Measurements from ENCODE around the gene MATN4. TPM values are rescaled to one million over a fixed set of nuclear protein-coding genes. Genes with fewer than 3 reads are reported as not detected.
A peak's percentile ranks its signal among the peaks of the same experiment; 100 is the strongest.

The MATN4 gene
- total RNA-seq, 4 donors from 2014 or later: 0.25 to 1.5 (median 0.94) TPM; not detected in 1

DNA sequence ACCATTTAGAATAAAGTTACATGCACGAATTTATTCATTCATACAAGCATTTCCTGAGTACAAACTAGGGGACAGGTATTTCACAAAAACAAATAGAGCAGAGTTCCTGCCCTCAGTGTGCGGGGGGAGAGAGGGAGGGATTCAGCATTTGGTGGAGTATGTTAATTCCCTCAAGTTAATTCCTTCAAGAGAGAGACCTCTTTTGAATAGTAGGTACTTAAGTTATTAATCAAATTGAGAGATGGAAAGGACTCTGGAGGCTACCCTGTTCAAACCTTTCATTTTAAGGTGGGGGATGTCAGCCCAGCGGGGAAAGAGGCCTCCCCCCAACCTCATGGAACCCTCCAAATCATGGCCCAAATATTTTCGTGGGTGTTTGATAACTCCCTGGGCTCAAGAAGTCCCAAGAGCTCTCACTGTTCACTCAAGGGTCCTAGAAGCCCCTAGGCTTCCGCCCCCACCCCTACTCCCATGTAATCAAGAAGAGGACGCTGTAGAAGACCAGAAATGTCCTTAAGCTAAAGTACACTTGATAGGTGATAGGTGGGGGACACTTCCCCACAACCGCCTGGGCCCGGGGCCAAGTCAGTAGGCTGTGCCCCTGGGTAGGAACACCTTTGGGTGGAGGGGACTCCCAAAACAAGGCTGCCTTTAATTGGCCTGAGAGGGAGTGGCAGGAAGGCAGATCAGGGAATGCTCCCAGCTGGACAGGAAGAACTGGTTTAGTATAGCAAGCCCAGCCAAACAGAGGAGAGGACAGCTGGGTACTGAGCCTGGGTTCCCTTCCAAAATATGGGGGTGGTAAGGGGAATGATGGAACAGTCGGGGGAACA lies 37.2 kb upstream of the MATN4 start:
- 45% methylated on average over 6 of the region's 9 CpGs for WGBS
- peaks cover 78% of the 10 kb centered on the region for H3K4me1 ChIP-seq

DNA sequence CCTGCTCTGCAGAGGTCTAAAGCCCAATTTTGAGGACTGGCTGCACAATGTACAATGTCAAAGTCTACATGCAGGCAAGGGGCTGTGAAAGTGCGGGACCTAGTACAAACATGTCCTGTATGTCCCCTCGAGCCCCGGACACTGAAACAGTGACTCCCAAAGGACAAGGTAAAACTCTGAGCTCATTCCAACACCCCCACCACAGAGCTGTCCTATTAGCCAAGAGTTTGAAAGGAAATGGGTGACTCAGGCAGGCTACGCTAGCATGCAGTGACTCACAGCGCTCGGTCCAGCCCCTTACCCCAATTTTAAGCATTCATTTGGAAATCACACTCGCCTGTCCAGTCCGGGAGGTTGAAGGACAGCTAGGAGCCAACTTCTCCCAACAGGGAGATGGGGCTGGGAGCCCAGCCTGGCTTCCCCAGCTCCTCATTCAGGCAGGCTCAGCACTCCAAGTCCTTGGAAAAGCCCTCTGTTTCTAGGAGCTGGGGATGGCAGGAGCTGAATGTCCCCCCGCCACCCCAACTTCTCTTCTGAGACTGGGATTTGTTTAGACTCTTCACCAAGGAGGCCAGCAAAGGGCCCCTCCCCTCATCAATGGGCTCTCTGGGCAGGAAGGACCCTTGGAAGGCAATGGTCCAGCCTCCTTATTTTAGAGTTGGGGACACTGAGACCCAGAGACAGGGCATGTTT lies 36.2 kb upstream of the MATN4 start:
- TF ChIP-seq, protein P1, sequence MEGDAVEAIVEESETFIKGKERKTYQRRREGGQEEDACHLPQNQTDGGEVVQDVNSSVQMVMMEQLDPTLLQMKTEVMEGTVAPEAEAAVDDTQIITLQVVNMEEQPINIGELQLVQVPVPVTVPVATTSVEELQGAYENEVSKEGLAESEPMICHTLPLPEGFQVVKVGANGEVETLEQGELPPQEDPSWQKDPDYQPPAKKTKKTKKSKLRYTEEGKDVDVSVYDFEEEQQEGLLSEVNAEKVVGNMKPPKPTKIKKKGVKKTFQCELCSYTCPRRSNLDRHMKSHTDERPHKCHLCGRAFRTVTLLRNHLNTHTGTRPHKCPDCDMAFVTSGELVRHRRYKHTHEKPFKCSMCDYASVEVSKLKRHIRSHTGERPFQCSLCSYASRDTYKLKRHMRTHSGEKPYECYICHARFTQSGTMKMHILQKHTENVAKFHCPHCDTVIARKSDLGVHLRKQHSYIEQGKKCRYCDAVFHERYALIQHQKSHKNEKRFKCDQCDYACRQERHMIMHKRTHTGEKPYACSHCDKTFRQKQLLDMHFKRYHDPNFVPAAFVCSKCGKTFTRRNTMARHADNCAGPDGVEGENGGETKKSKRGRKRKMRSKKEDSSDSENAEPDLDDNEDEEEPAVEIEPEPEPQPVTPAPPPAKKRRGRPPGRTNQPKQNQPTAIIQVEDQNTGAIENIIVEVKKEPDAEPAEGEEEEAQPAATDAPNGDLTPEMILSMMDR (IDR thresholded peaks at IDR 0.05): no peak
- TF ChIP-seq EP300 (IDR thresholded peaks at IDR 0.05) (no peak), POLR2A (IDR thresholded peaks at IDR 0.05) (peak in 1 of 2 donors; percentile 54), POLR2AphosphoS5 (IDR thresholded peaks at IDR 0.05) (peak in 1 of 3 donors; percentile 31)
- H3K9me3 ChIP-seq: no peaks in the 10 kb centered on the region
- H3K27ac ChIP-seq: peak overlapping the region; percentile 94
- H3K36me3 ChIP-seq: no peaks in the 10 kb centered on the region
- peak overlapping the region; percentile 75 for H3K4me3 ChIP-seq
- peak in 1 of 2 donors; percentile 85 for DNase-seq (ENCODE audit: low spot score in 2 of 2)
- H3K27me3 ChIP-seq: no peaks in the 10 kb centered on the region
- peaks cover 88% of the 10 kb centered on the region for H3K4me1 ChIP-seq
- WGBS: 15% methylated on average over 9 of the region's 9 CpGs

More for the DNA sequence above, 37.2 kb upstream of the MATN4 start:
- no peak for DNase-seq (ENCODE audit: low spot score in 2 of 2)
- Histone ChIP-seq H3K4me3 (peak overlapping the region; percentile 75), H3K27ac (peak overlapping the region; percentile 94), H3K9me3 (no peaks in the 10 kb centered on the region), H3K36me3 (no peaks in the 10 kb centered on the region), H3K27me3 (no peaks in the 10 kb centered on the region)
- TF ChIP-seq POLR2AphosphoS5 (IDR thresholded peaks at IDR 0.05) (peak in 2 of 3 donors; percentile 44 to 51), EP300 (IDR thresholded peaks at IDR 0.05) (no peak)

DNA sequence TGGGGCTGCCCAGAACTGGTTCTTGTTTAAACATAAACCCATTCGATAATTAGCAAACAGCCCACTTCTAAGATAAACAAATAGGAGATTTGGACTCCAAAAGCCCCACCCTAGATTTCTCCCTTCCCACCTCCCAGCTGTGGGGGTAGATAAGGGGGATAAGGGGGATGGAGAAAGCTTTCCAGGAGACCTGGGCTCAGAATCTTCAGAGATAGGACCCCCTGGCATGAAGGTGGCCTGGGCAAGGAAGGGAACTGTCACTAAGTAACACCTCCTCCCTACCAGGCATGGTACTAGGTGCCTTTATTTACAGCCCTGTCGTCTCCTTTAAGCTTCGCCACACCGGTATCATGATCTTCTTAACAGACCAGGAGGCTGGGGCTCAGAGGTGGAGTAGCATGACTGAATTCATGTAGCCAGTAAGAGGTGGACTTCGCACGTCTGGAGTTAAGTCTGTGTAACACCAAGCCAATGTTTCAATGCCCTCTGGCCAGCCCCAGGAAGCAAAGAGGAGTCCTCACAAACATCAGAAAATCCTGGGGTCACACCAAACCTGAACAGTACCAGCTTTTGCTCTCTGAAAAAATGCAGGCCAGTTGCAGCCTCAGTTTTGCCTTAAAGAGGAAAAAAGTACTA lies 35.6 kb upstream of the MATN4 start:
- peak overlapping the region; percentile 94 for H3K27ac ChIP-seq
- no peaks in the 10 kb centered on the region for H3K9me3 ChIP-seq
- DNase-seq (ENCODE audit: low spot score in 2 of 2): no peak
- H3K36me3 ChIP-seq: no peaks in the 10 kb centered on the region
- peaks cover 92% of the 10 kb centered on the region for H3K4me1 ChIP-seq
- peak overlapping the region; percentile 75 for H3K4me3 ChIP-seq
- no peaks in the 10 kb centered on the region for H3K27me3 ChIP-seq
- WGBS: 52% methylated on average over 6 of the region's 6 CpGs
- TF ChIP-seq EP300 (IDR thresholded peaks at IDR 0.05) (no peak), POLR2AphosphoS5 (IDR thresholded peaks at IDR 0.05) (no peak), POLR2A (IDR thresholded peaks at IDR 0.05) (no peak)
- TF ChIP-seq, protein P1 (IDR thresholded peaks at IDR 0.05): no peak

DNA sequence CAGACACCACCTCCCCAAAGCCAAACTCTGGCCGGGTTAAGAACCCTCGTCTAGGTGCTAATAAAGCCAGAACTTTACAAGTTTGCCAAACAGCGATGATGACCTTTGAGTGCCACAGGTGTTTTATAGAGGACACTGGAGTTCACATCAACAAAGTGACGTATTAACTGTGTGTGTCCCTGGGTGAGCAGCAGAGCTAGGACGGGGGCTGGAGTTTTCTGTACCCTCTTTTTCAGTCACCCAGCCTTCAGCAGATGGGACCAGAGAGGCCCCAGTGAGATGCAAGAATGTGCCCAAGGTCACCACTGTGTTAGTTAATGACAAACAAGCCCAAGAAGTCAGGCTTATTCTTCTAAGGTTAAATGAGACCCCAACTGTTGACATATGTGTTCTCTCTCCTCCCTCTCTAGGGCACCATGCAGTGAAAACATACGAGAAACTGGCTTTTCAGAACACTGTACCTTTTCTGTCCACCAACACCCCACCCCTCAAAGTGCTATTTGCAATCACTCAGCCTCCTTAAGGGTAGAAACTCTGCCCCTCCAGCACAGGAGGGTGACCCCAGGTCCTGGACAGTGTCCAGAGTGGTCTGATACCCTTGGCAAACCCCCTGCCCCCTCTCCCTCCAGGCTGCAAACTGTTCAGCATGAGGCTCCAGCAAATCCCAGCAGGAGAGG lies 34.9 kb upstream of the MATN4 start:
- peak overlapping the region; percentile 75 for H3K4me3 ChIP-seq

More for the DNA sequence above, 34.9 kb upstream of the MATN4 start:
- Histone ChIP-seq H3K9me3 (no peaks in the 10 kb centered on the region), H3K27me3 (no peaks in the 10 kb centered on the region), H3K36me3 (no peaks in the 10 kb centered on the region), H3K27ac (peak overlapping the region; percentile 94), H3K4me1 (peaks cover 95% of the 10 kb centered on the region)
- no peak for DNase-seq (ENCODE audit: low spot score in 2 of 2)
- 48% methylated on average over 6 of the region's 6 CpGs for WGBS
- TF ChIP-seq EP300 (IDR thresholded peaks at IDR 0.05): no peak
- no peak for TF ChIP-seq POLR2AphosphoS5 (IDR thresholded peaks at IDR 0.05)
- TF ChIP-seq POLR2A (IDR thresholded peaks at IDR 0.05): no peak
- TF ChIP-seq, protein P1 (IDR thresholded peaks at IDR 0.05): no peak
